ENCODE measurements around the gene MEIS2.

The MEIS2 gene

DNA sequence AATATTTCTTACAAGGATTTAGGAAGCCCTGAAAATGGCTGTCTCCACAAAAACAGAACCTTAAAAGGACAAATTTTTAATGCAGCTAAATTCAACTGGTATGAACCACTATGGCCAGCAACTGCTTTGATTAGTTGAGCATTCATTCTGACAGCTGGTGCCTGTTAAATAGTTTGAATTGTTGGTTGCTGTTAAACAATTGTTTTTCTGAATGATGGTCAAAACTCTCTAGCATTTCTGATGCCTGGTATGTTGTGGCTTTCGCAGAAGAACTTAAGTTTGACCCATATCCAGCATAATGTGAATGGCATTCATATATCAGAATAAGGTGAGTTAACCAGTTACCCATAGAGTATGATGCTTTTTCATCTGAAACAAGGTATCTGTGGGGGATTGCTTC, 138.4 kb downstream of the MEIS2 start:
- Histone ChIP-seq H3K4me2 (ENCODE audit: low read length) (no peak overlapping the region), H3K4me1 (ENCODE audit: insufficient read depth, low read length, severe bottlenecking) (peaks cover 12% of the 10 kb centered on the region), H4K20me1 (ENCODE audit: insufficient read depth, low read length) (no peaks in the 10 kb centered on the region), H3K9me3 (ENCODE audit: low read length) (no peaks in the 10 kb centered on the region), H2AFZ (ENCODE audit: low read length) (no peak overlapping the region), H3K27ac (ENCODE audit: low read depth, low read length, poor library complexity, severe bottlenecking) (no peak overlapping the region), H3K36me3 (ENCODE audit: insufficient read depth, low read length) (0 out of 2 replicates have a peak, but pooled peaks cover 6% of the 10 kb centered on the region), H3K9me2 (ENCODE audit: low read depth, low read length) (no peaks in the 10 kb centered on the region), H3F3A (ENCODE audit: insufficient read depth, low read length) (no peaks in the 10 kb centered on the region), H3K9ac (ENCODE audit: low read length) (no peak overlapping the region), H3K27me3 (ENCODE audit: insufficient read depth, low read length) (no peaks in the 10 kb centered on the region), H3K4me3 (ENCODE audit: low read depth, low read length, poor library complexity, severe bottlenecking) (no peak overlapping the region), H3K79me2 (ENCODE audit: insufficient read depth, low read length) (no peaks in the 10 kb centered on the region; the same call in 1 of the 2 replicates)
- TF ChIP-seq, protein P1, sequence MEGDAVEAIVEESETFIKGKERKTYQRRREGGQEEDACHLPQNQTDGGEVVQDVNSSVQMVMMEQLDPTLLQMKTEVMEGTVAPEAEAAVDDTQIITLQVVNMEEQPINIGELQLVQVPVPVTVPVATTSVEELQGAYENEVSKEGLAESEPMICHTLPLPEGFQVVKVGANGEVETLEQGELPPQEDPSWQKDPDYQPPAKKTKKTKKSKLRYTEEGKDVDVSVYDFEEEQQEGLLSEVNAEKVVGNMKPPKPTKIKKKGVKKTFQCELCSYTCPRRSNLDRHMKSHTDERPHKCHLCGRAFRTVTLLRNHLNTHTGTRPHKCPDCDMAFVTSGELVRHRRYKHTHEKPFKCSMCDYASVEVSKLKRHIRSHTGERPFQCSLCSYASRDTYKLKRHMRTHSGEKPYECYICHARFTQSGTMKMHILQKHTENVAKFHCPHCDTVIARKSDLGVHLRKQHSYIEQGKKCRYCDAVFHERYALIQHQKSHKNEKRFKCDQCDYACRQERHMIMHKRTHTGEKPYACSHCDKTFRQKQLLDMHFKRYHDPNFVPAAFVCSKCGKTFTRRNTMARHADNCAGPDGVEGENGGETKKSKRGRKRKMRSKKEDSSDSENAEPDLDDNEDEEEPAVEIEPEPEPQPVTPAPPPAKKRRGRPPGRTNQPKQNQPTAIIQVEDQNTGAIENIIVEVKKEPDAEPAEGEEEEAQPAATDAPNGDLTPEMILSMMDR (IDR thresholded peaks at IDR 0.05; ENCODE audit: low read length), result no peak
- TF ChIP-seq EZH2 (IDR thresholded peaks at IDR 0.05; ENCODE audit: borderline replicate concordance, low read length), result no peak

DNA sequence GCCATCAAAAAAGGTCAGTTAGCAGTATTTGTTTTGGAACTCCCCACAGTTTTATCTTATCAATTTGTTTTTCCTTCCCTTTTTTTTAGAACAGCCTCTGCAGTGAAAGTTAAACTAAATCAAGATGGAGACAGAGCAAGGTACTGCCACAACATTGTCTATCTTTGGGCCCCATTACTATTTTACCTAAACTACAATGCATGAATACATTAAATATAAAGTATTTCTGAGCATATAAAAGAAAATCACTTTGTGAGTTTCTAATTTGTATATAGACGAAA, 139.5 kb downstream of the MEIS2 start:
- H2AFZ ChIP-seq (ENCODE audit: low read length), result no peak overlapping the region
- H3K9me2 ChIP-seq (ENCODE audit: low read depth, low read length), result no peaks in the 10 kb centered on the region
- H3F3A ChIP-seq (ENCODE audit: insufficient read depth, low read length), result no peaks in the 10 kb centered on the region
- peaks cover 12% of the 10 kb centered on the region for H3K4me1 ChIP-seq (ENCODE audit: insufficient read depth, low read length, severe bottlenecking)
- no peaks in the 10 kb centered on the region; the same call in 1 of the 2 replicates for H3K79me2 ChIP-seq (ENCODE audit: insufficient read depth, low read length)
- H3K9me3 ChIP-seq (ENCODE audit: low read length), result no peaks in the 10 kb centered on the region
- no peak overlapping the region for H3K9ac ChIP-seq (ENCODE audit: low read length)
- no peak overlapping the region for H3K27ac ChIP-seq (ENCODE audit: low read depth, low read length, poor library complexity, severe bottlenecking)
- no peaks in the 10 kb centered on the region for H3K27me3 ChIP-seq (ENCODE audit: insufficient read depth, low read length)
- no peak overlapping the region for H3K4me2 ChIP-seq (ENCODE audit: low read length)
- H3K4me3 ChIP-seq (ENCODE audit: low read depth, low read length, poor library complexity, severe bottlenecking), result no peak overlapping the region
- H4K20me1 ChIP-seq (ENCODE audit: insufficient read depth, low read length), result no peaks in the 10 kb centered on the region
- TF ChIP-seq, protein P1 (IDR thresholded peaks at IDR 0.05; ENCODE audit: low read length), result no peak
- no peak for TF ChIP-seq EZH2 (IDR thresholded peaks at IDR 0.05; ENCODE audit: borderline replicate concordance, low read length)
- 0 out of 2 replicates have a peak, but pooled peaks cover 6% of the 10 kb centered on the region for H3K36me3 ChIP-seq (ENCODE audit: insufficient read depth, low read length)

DNA sequence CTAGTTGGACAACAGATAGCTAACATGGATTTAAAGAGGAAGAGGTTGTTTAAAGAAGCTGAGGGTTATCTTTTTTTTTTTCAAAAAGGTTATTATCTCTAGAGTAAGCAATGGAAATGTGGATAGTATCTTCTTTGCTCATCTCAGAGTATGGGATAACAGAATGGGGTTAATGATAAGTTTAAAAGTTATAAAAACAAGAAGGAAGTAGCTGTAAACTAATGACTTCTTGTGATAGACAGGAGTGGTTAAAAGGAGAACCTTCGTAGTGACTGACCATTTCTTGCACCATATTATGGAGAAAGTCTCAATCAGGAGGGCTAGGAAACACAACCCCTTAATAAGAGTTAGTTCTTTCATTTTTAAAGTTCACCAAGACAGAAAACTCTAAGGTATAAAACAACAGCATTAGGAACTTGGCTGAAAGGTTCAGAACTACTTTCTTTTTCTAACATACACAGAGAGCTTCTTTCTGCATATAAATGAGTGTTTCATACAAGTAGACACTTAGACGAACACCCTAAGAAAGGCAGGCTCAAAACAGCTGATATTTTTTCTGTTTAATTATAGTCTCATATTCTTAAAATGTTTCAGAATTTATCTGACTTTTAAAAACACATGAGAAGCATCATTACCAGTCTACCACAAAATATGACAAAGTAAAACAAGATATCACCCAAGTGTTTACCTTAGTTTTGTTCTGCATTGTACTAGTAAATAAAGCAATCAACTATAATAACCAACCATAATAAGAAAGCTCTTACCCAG, 140.0 kb downstream of the MEIS2 start:
- TF ChIP-seq, protein P1 (IDR thresholded peaks at IDR 0.05; ENCODE audit: low read length), result no peak
- no peak for TF ChIP-seq EZH2 (IDR thresholded peaks at IDR 0.05; ENCODE audit: borderline replicate concordance, low read length)
- Histone ChIP-seq H3K4me2 (ENCODE audit: low read length) (no peak overlapping the region), H3K9me2 (ENCODE audit: low read depth, low read length) (no peaks in the 10 kb centered on the region), H2AFZ (ENCODE audit: low read length) (no peak overlapping the region), H4K20me1 (ENCODE audit: insufficient read depth, low read length) (no peaks in the 10 kb centered on the region), H3K9me3 (ENCODE audit: low read length) (no peaks in the 10 kb centered on the region), H3K9ac (ENCODE audit: low read length) (no peak overlapping the region), H3F3A (ENCODE audit: insufficient read depth, low read length) (no peaks in the 10 kb centered on the region), H3K79me2 (ENCODE audit: insufficient read depth, low read length) (no peaks in the 10 kb centered on the region; the same call in 1 of the 2 replicates), H3K36me3 (ENCODE audit: insufficient read depth, low read length) (0 out of 2 replicates have a peak, but pooled peaks cover 6% of the 10 kb centered on the region), H3K27me3 (ENCODE audit: insufficient read depth, low read length) (no peaks in the 10 kb centered on the region), H3K27ac (ENCODE audit: low read depth, low read length, poor library complexity, severe bottlenecking) (peak overlapping the region; percentile 31), H3K4me3 (ENCODE audit: low read depth, low read length, poor library complexity, severe bottlenecking) (no peak overlapping the region), H3K4me1 (ENCODE audit: insufficient read depth, low read length, severe bottlenecking) (peaks cover 12% of the 10 kb centered on the region)

All from OCI-LY1 (cell line).